WTC11 (cell line): ENCODE results near the gene HSF5. TPM values are rescaled to one million over a fixed set of nuclear protein-coding genes. Genes with fewer than 3 reads are reported as not detected.
A peak's percentile ranks its signal among the peaks of the same experiment; 100 is the strongest.

ENCODE experiments used
- ATAC-seq: fragments of 200-7000 bp; cut with Tn5 transposase; 2 replicates; pipeline ENCODE4 v1.10.0; 2021; ENCODE audit warnings: mild to moderate bottlenecking, moderate library complexity
- CTCF ChIA-PET: fragments of 300-600 bp; sonication (Branson Sonifier 250); formaldehyde crosslinking; loops from one replicate; lab custom pipeline; 2021; ENCODE audit warnings: antibody characterized with exemption; lab: Charles Lee
- POLR2A ChIA-PET: fragments of 350-600 bp; sonication (Branson Sonifier 250); formaldehyde crosslinking; loops from one replicate; lab custom pipeline; 2021; ENCODE audit warnings: antibody characterized with exemption; lab: Charles Lee
- DNase-seq: peaks from one replicate; pipeline ENCODE4 v3.0.0; 2021; ENCODE audit warnings: low spot score
- H3K27ac Mint-ChIP-seq: 2 replicates; pipeline ENCODE4 v1.8.0; 2021; ENCODE audit warnings: mixed read lengths
- H3K27me3 Mint-ChIP-seq: 2 replicates; pipeline ENCODE4 v1.8.0; 2021; ENCODE audit warnings: low read depth, mild to moderate bottlenecking, moderate library complexity, mixed read lengths
- H3K36me3 Mint-ChIP-seq: 2 replicates; pipeline ENCODE4 v1.8.0; 2021; ENCODE audit warnings: mixed read lengths
- H3K4me1 Mint-ChIP-seq: 2 replicates; pipeline ENCODE4 v1.8.0; 2022; ENCODE audit warnings: mixed read lengths
- H3K4me3 Mint-ChIP-seq: 2 replicates; pipeline ENCODE4 v1.8.0; 2021; ENCODE audit warnings: mild to moderate bottlenecking, moderate library complexity, mixed read lengths
- H3K9me3 Mint-ChIP-seq: 2 replicates; pipeline ENCODE4 v1.8.0; 2021; ENCODE audit warnings: mixed read lengths
- ATF3 ChIP-seq: sonication (generic); formaldehyde crosslinking; conservative IDR thresholded peaks from 2 replicates; pipeline ENCODE4 v1.8.1; 2022; ENCODE audit warnings: mild to moderate bottlenecking, missing genetic modification reagents
- CREM ChIP-seq: sonication (generic); formaldehyde crosslinking; IDR thresholded peaks from 2 replicates; pipeline ENCODE4 v1.8.1; 2022; ENCODE audit warnings: mild to moderate bottlenecking, missing genetic modification reagents, moderate library complexity
- E2F1 ChIP-seq: sonication (generic); formaldehyde crosslinking; IDR thresholded peaks from 2 replicates; pipeline ENCODE4 v1.8.0; 2022; ENCODE audit warnings: mild to moderate bottlenecking, missing genetic modification reagents
- E2F4 ChIP-seq: sonication (generic); formaldehyde crosslinking; IDR thresholded peaks from 2 replicates; pipeline ENCODE4 v1.8.1; 2022; ENCODE audit warnings: low read depth, mild to moderate bottlenecking, moderate library complexity, missing genetic modification reagents, borderline replicate concordance
- ELF4 ChIP-seq: sonication (generic); formaldehyde crosslinking; IDR thresholded peaks from 2 replicates; pipeline ENCODE4 v1.8.1; 2022; ENCODE audit warnings: low read depth, mild to moderate bottlenecking, moderate library complexity, missing genetic modification reagents
- ESRRA ChIP-seq: sonication (generic); formaldehyde crosslinking; IDR thresholded peaks from 2 replicates; pipeline ENCODE4 v1.8.1; 2022; ENCODE audit warnings: mild to moderate bottlenecking, missing genetic modification reagents, borderline replicate concordance
- FOXP1 ChIP-seq: sonication (generic); formaldehyde crosslinking; IDR thresholded peaks from 2 replicates; pipeline ENCODE4 v1.8.0; 2022; ENCODE audit warnings: missing genetic modification reagents, mild to moderate bottlenecking, moderate library complexity, borderline replicate concordance
- FOXP4 ChIP-seq: sonication (generic); formaldehyde crosslinking; IDR thresholded peaks from 2 replicates; pipeline ENCODE4 v1.8.0; 2022; ENCODE audit warnings: mild to moderate bottlenecking, missing genetic modification reagents
- GABPB1 ChIP-seq: sonication (generic); formaldehyde crosslinking; IDR thresholded peaks from 2 replicates; pipeline ENCODE4 v1.8.1; 2023; ENCODE audit warnings: mild to moderate bottlenecking, missing genetic modification reagents
- JUN ChIP-seq: sonication (generic); formaldehyde crosslinking; IDR thresholded peaks from 2 replicates; pipeline ENCODE4 v1.8.0; 2023; ENCODE audit warnings: mild to moderate bottlenecking, missing genetic modification reagents
- NR3C1 ChIP-seq: sonication (generic); formaldehyde crosslinking; conservative IDR thresholded peaks from 2 replicates; pipeline ENCODE4 v1.8.1; 2023; ENCODE audit warnings: low read depth, mild to moderate bottlenecking, missing genetic modification reagents
- OVOL2 ChIP-seq: fragments of 250-450 bp; sonication (Bioruptor Pico); IDR thresholded peaks from 2 replicates; pipeline ENCODE4 v1.9.0; 2021; ENCODE audit warnings: mild to moderate bottlenecking, borderline replicate concordance
- SMAD3 ChIP-seq: sonication (generic); formaldehyde crosslinking; IDR thresholded peaks from 2 replicates; pipeline ENCODE4 v1.8.0; 2022; ENCODE audit warnings: missing genetic modification reagents, mild to moderate bottlenecking, borderline replicate concordance
- SOX15 ChIP-seq: fragments of 250-450 bp; sonication (Bioruptor Pico); IDR thresholded peaks from 2 replicates; pipeline ENCODE4 v1.9.0; 2021; ENCODE audit warnings: mild to moderate bottlenecking
- SP1 ChIP-seq: sonication (generic); formaldehyde crosslinking; conservative IDR thresholded peaks from 2 replicates; pipeline ENCODE4 v1.8.1; 2022; ENCODE audit warnings: missing genetic modification reagents
- ZNF219 ChIP-seq: sonication (generic); formaldehyde crosslinking; IDR thresholded peaks from 2 replicates; pipeline ENCODE4 v1.8.0; 2023; ENCODE audit warnings: missing genetic modification reagents, mild to moderate bottlenecking, borderline replicate concordance
- ZNF396 ChIP-seq: fragments of 250-450 bp; sonication (Bioruptor Pico); IDR thresholded peaks from 2 replicates; pipeline ENCODE4 v1.8.0; 2021; ENCODE audit warnings: mild to moderate bottlenecking, moderate library complexity, borderline replicate concordance
- ZNF423 ChIP-seq: fragments of 250-450 bp; sonication (Bioruptor Pico); IDR thresholded peaks from 2 replicates; pipeline ENCODE4 v2.1.2; 2022; ENCODE audit warnings: mild to moderate bottlenecking, moderate library complexity
- ZNF671 ChIP-seq: fragments of 250-450 bp; sonication (Bioruptor Pico); IDR thresholded peaks from 2 replicates; pipeline ENCODE4 v1.8.0; 2021; ENCODE audit warnings: mild to moderate bottlenecking
- total RNA-seq: library from RNA; stranded (reverse); gene quantifications from 3 replicates; pipeline ENCODE4 v1.2.3, GENCODE V29; 2021
- TF ChIP-seq, protein P1 (sequence below): sonication (generic); formaldehyde crosslinking; IDR thresholded peaks from 2 replicates; pipeline ENCODE4 v1.8.0; 2023; ENCODE audit warnings: missing genetic modification reagents
- TF ChIP-seq, protein P2 (sequence below): sonication (generic); formaldehyde crosslinking; IDR thresholded peaks from 2 replicates; pipeline ENCODE4 v1.8.1; 2023; ENCODE audit warnings: mild to moderate bottlenecking, moderate library complexity, missing genetic modification reagents
- TF ChIP-seq, protein P3 (sequence below): sonication (generic); formaldehyde crosslinking; conservative IDR thresholded peaks from 2 replicates; pipeline ENCODE4 v1.8.1; 2023; ENCODE audit warnings: mild to moderate bottlenecking, low read depth, missing genetic modification reagents, moderate library complexity

HSF5 gene
- total RNA-seq, 1 experiment from 2014 or later, result 0.09 TPM

DNA sequence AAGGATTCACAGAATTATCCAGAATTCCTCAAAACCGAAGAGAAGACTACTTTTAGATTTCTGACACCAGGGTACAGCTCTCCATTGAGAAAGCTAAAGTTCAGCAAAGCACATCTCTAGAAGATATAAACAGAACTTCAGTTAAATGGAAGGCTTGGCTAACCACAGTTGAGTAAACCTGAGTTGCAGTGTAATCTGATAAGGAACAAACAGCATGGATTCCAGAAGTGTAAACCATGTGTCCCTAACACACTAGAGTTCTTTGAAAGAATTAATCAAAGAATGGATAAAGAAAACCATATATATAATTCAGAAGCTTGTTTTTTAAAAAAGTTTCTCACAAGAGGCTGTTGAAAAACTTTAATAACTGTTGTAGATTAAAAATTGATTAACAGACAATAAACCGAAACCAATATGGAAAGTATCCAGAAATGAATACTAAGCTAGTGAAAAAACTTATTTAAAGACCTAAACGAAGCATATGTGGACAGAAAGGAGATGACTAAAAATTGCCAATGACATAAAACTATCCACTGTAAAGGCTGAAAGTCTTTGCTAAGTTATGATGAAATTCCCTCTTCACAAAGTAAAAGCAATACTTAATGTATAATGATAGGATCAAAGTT is 75.1 kb downstream of the HSF5 start:
- ATAC-seq, result no peak
- ChIA-PET POLR2A (interaction anchor here (1.0 kb wide), 1 partner anchor 61 kb away, joined by 3 read pairs; the partner anchor contains the start of gene SUPT4H1), CTCF (interaction anchor here (0.9 kb wide), 1 partner anchor 96 kb away, joined by 3 read pairs; no protein-coding TSS in a partner anchor)

GRCh38 chr17:58412064-58412703 is 76.0 kb downstream of the HSF5 start:
- Mint-ChIP-seq H3K4me3 (no peak overlapping the region), H3K9me3 (no peaks in the 10 kb centered on the region), H3K36me3 (no peaks in the 10 kb centered on the region), H3K27ac (no peak overlapping the region), H3K4me1 (peaks cover 20% of the 10 kb centered on the region), H3K27me3 (0 out of 2 replicates have a peak, but pooled peaks cover 4% of the 10 kb centered on the region)
- ChIA-PET CTCF (interaction anchor here (0.6 kb wide), 1 partner anchor 131 kb away, joined by 3 read pairs; the partner anchor contains the start of gene MPO), POLR2A (no interaction called here)
- ATAC-seq (no peak), DNase-seq (no peak)
- TF ChIP-seq SOX15, result no peak
- no peak for TF ChIP-seq ELF4
- TF ChIP-seq ZNF219, result no peak
- TF ChIP-seq CREM, result no peak
- no peak for TF ChIP-seq NR3C1 (CRISPR knock-in tag)
- no peak for TF ChIP-seq OVOL2
- no peak for TF ChIP-seq SMAD3 (CRISPR knock-in tag)
- TF ChIP-seq E2F1, result no peak
- TF ChIP-seq ZNF671, result no peak
- no peak for TF ChIP-seq ESRRA
- TF ChIP-seq ZNF423 (CRISPR knock-in tag), result no peak
- no peak for TF ChIP-seq SP1 (CRISPR knock-in tag)
- no peak for TF ChIP-seq FOXP1 (CRISPR knock-in tag)
- TF ChIP-seq, protein P1, sequence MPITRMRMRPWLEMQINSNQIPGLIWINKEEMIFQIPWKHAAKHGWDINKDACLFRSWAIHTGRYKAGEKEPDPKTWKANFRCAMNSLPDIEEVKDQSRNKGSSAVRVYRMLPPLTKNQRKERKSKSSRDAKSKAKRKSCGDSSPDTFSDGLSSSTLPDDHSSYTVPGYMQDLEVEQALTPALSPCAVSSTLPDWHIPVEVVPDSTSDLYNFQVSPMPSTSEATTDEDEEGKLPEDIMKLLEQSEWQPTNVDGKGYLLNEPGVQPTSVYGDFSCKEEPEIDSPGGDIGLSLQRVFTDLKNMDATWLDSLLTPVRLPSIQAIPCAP (CRISPR knock-in tag), result no peak
- no peak for TF ChIP-seq FOXP4
- TF ChIP-seq, protein P2, sequence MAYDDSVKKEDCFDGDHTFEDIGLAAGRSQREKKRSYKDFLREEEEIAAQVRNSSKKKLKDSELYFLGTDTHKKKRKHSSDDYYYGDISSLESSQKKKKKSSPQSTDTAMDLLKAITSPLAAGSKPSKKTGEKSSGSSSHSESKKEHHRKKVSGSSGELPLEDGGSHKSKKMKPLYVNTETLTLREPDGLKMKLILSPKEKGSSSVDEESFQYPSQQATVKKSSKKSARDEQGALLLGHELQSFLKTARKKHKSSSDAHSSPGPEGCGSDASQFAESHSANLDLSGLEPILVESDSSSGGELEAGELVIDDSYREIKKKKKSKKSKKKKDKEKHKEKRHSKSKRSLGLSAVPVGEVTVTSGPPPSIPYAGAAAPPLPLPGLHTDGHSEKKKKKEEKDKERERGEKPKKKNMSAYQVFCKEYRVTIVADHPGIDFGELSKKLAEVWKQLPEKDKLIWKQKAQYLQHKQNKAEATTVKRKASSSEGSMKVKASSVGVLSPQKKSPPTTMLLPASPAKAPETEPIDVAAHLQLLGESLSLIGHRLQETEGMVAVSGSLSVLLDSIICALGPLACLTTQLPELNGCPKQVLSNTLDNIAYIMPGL (CRISPR knock-in tag), result no peak
- TF ChIP-seq JUN (CRISPR knock-in tag), result no peak
- TF ChIP-seq ZNF396 (CRISPR knock-in tag), result no peak
- TF ChIP-seq, protein P3, sequence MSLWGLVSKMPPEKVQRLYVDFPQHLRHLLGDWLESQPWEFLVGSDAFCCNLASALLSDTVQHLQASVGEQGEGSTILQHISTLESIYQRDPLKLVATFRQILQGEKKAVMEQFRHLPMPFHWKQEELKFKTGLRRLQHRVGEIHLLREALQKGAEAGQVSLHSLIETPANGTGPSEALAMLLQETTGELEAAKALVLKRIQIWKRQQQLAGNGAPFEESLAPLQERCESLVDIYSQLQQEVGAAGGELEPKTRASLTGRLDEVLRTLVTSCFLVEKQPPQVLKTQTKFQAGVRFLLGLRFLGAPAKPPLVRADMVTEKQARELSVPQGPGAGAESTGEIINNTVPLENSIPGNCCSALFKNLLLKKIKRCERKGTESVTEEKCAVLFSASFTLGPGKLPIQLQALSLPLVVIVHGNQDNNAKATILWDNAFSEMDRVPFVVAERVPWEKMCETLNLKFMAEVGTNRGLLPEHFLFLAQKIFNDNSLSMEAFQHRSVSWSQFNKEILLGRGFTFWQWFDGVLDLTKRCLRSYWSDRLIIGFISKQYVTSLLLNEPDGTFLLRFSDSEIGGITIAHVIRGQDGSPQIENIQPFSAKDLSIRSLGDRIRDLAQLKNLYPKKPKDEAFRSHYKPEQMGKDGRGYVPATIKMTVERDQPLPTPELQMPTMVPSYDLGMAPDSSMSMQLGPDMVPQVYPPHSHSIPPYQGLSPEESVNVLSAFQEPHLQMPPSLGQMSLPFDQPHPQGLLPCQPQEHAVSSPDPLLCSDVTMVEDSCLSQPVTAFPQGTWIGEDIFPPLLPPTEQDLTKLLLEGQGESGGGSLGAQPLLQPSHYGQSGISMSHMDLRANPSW, result no peak

More for the DNA sequence above, 75.1 kb downstream of the HSF5 start:
- no peak for DNase-seq
- no peaks in the 10 kb centered on the region for H3K36me3 Mint-ChIP-seq
- no peak for TF ChIP-seq E2F4
- TF ChIP-seq GABPB1 (CRISPR knock-in tag), result peak; percentile 33; the same call in 1 of the 2 replicates
- TF ChIP-seq ATF3, result no peak
- no peak overlapping the region for H3K4me3 Mint-ChIP-seq
- no peak overlapping the region for H3K27ac Mint-ChIP-seq
- 0 out of 2 replicates have a peak, but pooled peaks cover 4% of the 10 kb centered on the region for H3K27me3 Mint-ChIP-seq
- H3K4me1 Mint-ChIP-seq, result peaks cover 25% of the 10 kb centered on the region
- no peaks in the 10 kb centered on the region for H3K9me3 Mint-ChIP-seq
